Neural cell (in vitro differentiated cells): ENCODE results near the gene STMP1. TPM values are rescaled to one million over a fixed set of nuclear protein-coding genes. Genes with fewer than 3 reads are reported as not detected.

Experiments used
- H2AFZ ChIP-seq: fragments of 200-600, 300-800 bp; sonication (generic), shearing (Covaris generic); 2 replicates; pipeline ENCODE4 v1.6.0; 2014; ENCODE audit warnings: low read depth, mild to moderate bottlenecking, antibody characterized with exemption, low read length, moderate library complexity
- H3F3A ChIP-seq: fragments of 200-600 bp; shearing (Covaris generic); 2 replicates; pipeline ENCODE4 v1.6.1; 2016; ENCODE audit warnings: mild to moderate bottlenecking, moderate library complexity, mixed read lengths, antibody characterized with exemption, low read length; ENCODE audit not compliant: insufficient read depth, poor library complexity, severe bottlenecking
- H3K27ac ChIP-seq: fragments of 200-600, 300-800 bp; sonication (generic), shearing (Covaris generic); 2 replicates; pipeline ENCODE4 v1.5.1; 2014; ENCODE audit warnings: mild to moderate bottlenecking, low read length, moderate library complexity
- H3K27me3 ChIP-seq: fragments of 300-800, 200-600 bp; sonication (generic), shearing (Covaris generic); 2 replicates; pipeline ENCODE4 v1.6.0; 2014; ENCODE audit warnings: mild to moderate bottlenecking, low read depth, low read length, moderate library complexity; ENCODE audit not compliant: insufficient read depth
- H3K36me3 ChIP-seq: fragments of 300-800, 200-600 bp; sonication (generic), shearing (Covaris generic); 2 replicates; pipeline ENCODE4 v1.5.1; 2014; ENCODE audit warnings: mild to moderate bottlenecking, antibody characterized with exemption, low read length, moderate library complexity; ENCODE audit not compliant: insufficient read depth
- H3K4me2 ChIP-seq: fragments of 300-800, 200-600 bp; sonication (generic), shearing (Covaris generic); 2 replicates; pipeline ENCODE4 v1.6.0; 2014; ENCODE audit warnings: mild to moderate bottlenecking, low read length
- H3K4me3 ChIP-seq: fragments of 300-800, 200-600 bp; sonication (generic), shearing (Covaris generic); 2 replicates; pipeline ENCODE4 v1.5.1; 2014; ENCODE audit warnings: mild to moderate bottlenecking, low read length, moderate library complexity
- H3K79me2 ChIP-seq: fragments of 200-600 bp; shearing (Covaris generic); replicated peaks from 2 replicates; pipeline ENCODE4 v1.6.0; 2014; ENCODE audit warnings: mild to moderate bottlenecking, low read length, moderate library complexity; ENCODE audit not compliant: insufficient read depth
- H3K9ac ChIP-seq: fragments of 300-800, 200-600 bp; sonication (generic), shearing (Covaris generic); 2 replicates; pipeline ENCODE4 v1.6.1; 2016; ENCODE audit warnings: mild to moderate bottlenecking, low read length, mixed read lengths
- H3K9me2 ChIP-seq: fragments of 200-600 bp; shearing (Covaris generic); 2 replicates; pipeline ENCODE4 v1.6.1; 2016; ENCODE audit warnings: mild to moderate bottlenecking, low read length, mixed read lengths; ENCODE audit not compliant: insufficient read depth
- H3K9me3 ChIP-seq: fragments of 200-600, 300-800 bp; sonication (generic), shearing (Covaris generic); 2 replicates; pipeline ENCODE4 v1.6.1; 2016; ENCODE audit warnings: mild to moderate bottlenecking, mixed run types, low read length, moderate library complexity, mixed read lengths
- H4K20me1 ChIP-seq: fragments of 200-600 bp; shearing (Covaris generic); 2 replicates; pipeline ENCODE4 v1.6.1; 2016; ENCODE audit warnings: mild to moderate bottlenecking, mixed run types; ENCODE audit not compliant: insufficient read depth
- CTCF ChIP-seq: fragments of 450-650 bp; IDR thresholded peaks from 2 replicates; pipeline ENCODE4 v1.5.1; 2014; ENCODE audit warnings: antibody characterized with exemption, mild to moderate bottlenecking, moderate library complexity; ENCODE audit not compliant: poor library complexity, severe bottlenecking
- EP300 ChIP-seq: fragments of 450-650 bp; conservative IDR thresholded peaks from 2 replicates; pipeline ENCODE4 v1.6.1; 2014; ENCODE audit warnings: antibody characterized with exemption, mild to moderate bottlenecking, moderate library complexity; ENCODE audit not compliant: poor library complexity, severe bottlenecking
- EZH2 ChIP-seq: fragments of 200-600, 300-800 bp; shearing (Covaris generic), sonication (generic); IDR thresholded peaks from 2 replicates; pipeline ENCODE4 v1.6.1; 2014; ENCODE audit warnings: antibody characterized with exemption, low read length, borderline replicate concordance, mild to moderate bottlenecking; ENCODE audit not compliant: insufficient read depth, poor library complexity, severe bottlenecking
- MXI1 ChIP-seq: fragments of 450-650 bp; conservative IDR thresholded peaks from 2 replicates; pipeline ENCODE4 v1.6.1; 2014; ENCODE audit warnings: antibody characterized with exemption, mild to moderate bottlenecking; ENCODE audit not compliant: poor library complexity, severe bottlenecking
- POLR2AphosphoS5 ChIP-seq: IDR thresholded peaks from 2 replicates; pipeline ENCODE4 v1.6.1; 2012
- RAD21 ChIP-seq: fragments of 450-650 bp; conservative IDR thresholded peaks from 2 replicates; pipeline ENCODE4 v1.6.1; 2014; ENCODE audit warnings: antibody characterized with exemption, mild to moderate bottlenecking, moderate library complexity
- REST ChIP-seq: IDR thresholded peaks from 2 replicates; pipeline ENCODE4 v1.6.1; 2012; ENCODE audit warnings: borderline replicate concordance
- SMC3 ChIP-seq: fragments of 450-650 bp; conservative IDR thresholded peaks from 2 replicates; pipeline ENCODE4 v1.6.1; 2014; ENCODE audit warnings: antibody characterized with exemption, mild to moderate bottlenecking, moderate library complexity; ENCODE audit not compliant: poor library complexity
- TAF1 ChIP-seq: IDR thresholded peaks from 2 replicates; pipeline ENCODE4 v1.6.1; 2012; ENCODE audit warnings: low read depth
- polyA plus RNA-seq: library from polyadenylated mRNA; depleted of rRNA; stranded (reverse); fragments of >200 nt; gene quantifications from 2 replicates; pipeline ENCODE4 v1.2.3, GENCODE V29; 2014

STMP1 gene
- polyA plus RNA-seq, 1 donor from 2014 or later, result 81.6 TPM

GRCh38 chr7:135718219-135718618, 55.9 kb downstream of the STMP1 start:
- TF ChIP-seq POLR2AphosphoS5, result peak; percentile 66
- TF ChIP-seq RAD21, result no peak
- peak; percentile 86 for TF ChIP-seq EP300
- H3K9me2 ChIP-seq, result no peaks in the 10 kb centered on the region
- no peak overlapping the region for H3K4me2 ChIP-seq
- no peaks in the 10 kb centered on the region for H3K79me2 ChIP-seq
- H4K20me1 ChIP-seq, result no peaks in the 10 kb centered on the region
- no peaks in the 10 kb centered on the region for H3K36me3 ChIP-seq
- H3K27ac ChIP-seq, result no peak overlapping the region
- H3K27me3 ChIP-seq, result no peaks in the 10 kb centered on the region
- H3K9me3 ChIP-seq, result no peaks in the 10 kb centered on the region
- H3K9ac ChIP-seq, result no peak overlapping the region
- no peak overlapping the region for H3K4me3 ChIP-seq
- H3F3A ChIP-seq, result no peaks in the 10 kb centered on the region
- no peak overlapping the region for H2AFZ ChIP-seq

GRCh38 chr7:135718794-135719437, 56.6 kb downstream of the STMP1 start:
- H3K4me3 ChIP-seq, result no peak overlapping the region
- no peaks in the 10 kb centered on the region for H4K20me1 ChIP-seq
- no peaks in the 10 kb centered on the region for H3F3A ChIP-seq
- H3K9me2 ChIP-seq, result no peaks in the 10 kb centered on the region
- no peaks in the 10 kb centered on the region for H3K36me3 ChIP-seq
- no peaks in the 10 kb centered on the region for H3K79me2 ChIP-seq
- no peak overlapping the region for H3K4me2 ChIP-seq
- TF ChIP-seq REST (no peak), POLR2AphosphoS5 (no peak), SMC3 (no peak), CTCF (no peak), MXI1 (no peak), EZH2 (no peak), EP300 (no peak), RAD21 (no peak), TAF1 (no peak)
- no peak overlapping the region for H3K9ac ChIP-seq
- no peak overlapping the region for H2AFZ ChIP-seq
- no peak overlapping the region for H3K27ac ChIP-seq
- no peaks in the 10 kb centered on the region for H3K27me3 ChIP-seq
- no peaks in the 10 kb centered on the region for H3K9me3 ChIP-seq
